NCI-H2196 (cell line): Measurements from ENCODE around the gene ZNF275.
"Not testable (repeated sequence)": the region's sequence is repeated elsewhere in the genome, so short reads cannot be mapped to it uniquely, and the experiment has no call there.

Experiments used
- DNase-seq: peaks from one replicate; lab custom pipeline; 2025; ENCODE audit not compliant: unreplicated experiment; lab: John Stamatoyannopoulos, UW

ZNF275 gene, protein sequence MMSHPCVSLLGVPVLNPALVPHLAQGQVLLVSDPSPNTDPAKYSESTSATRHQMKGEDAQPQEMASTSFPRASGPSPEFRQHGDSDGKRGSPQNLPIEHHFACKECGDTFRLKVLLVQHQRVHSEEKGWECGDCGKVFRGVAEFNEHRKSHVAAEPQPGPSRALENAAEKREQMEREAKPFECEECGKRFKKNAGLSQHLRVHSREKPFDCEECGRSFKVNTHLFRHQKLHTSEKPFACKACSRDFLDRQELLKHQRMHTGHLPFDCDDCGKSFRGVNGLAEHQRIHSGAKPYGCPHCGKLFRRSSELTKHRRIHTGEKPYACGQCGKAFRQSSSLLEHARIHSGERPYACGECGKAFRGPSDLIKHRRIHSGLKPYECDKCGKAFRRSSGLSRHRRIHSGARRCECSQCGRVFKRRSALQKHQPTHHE

GRCh38 chrX:153333821-153334653 is at the start of gene ZNF275:
Gene ZNF275, plus strand, starts transcription at chrX:153334153. Its CDS starts 2,527 bp downstream, at chrX:153336680.
- peak; percentile 65 for DNase-seq

DNA sequence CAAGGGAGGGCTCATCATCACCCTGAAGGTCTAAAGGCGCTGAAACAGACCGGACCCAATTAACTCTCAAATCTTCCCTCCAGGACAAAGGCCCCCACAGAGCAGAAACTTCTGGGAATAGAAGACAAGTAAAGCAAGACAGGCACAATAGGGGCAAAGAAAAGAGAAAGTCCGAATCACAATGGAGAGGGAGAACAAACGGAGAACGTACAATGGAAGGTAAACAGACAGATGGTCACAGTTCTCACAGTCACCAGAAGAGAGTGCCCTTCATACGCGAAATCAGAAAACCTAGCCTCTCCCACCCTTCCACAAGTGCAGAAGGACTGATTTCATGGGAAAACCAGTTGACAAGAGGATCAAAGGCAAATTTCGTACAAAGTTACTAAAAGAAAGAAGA is 48.3 kb upstream of the ZNF275 start:
- not testable (repeated sequence) for DNase-seq

GRCh38 chrX:153288807-153289206 is 45.1 kb upstream of the ZNF275 start:
- not testable (repeated sequence) for DNase-seq

DNA sequence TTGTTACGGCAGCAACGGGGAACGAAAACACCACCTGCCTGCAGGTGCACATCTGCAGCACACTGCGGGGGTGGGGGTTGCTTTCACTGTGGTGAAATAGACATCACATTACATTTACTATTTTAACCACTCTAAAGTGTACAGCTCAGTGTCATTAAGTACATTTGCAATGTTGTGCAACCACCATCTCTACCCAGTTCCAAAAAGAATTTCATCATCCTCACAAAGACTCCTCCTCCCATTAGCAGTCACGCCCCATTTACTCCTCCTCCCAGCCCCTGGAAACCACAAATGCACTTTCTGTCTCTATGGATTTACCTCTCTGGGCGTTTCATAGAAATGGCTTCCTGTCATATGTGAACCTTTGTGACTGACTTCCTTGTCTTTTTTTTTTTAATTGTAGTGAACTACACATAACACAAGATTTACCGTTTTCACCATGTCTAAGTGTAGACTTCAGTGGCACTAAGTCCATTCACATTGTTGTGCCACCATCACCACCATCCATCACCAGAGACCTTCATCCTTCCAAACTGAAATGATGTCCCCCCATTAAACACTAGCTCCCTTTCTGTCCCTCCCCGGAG is 40.4 kb upstream of the ZNF275 start:
- DNase-seq: not testable (repeated sequence)

- DNase-seq: no peak
These were observed 36.6 kb upstream of the ZNF275 start for GRCh38 chrX:153297376-153297775.

DNA sequence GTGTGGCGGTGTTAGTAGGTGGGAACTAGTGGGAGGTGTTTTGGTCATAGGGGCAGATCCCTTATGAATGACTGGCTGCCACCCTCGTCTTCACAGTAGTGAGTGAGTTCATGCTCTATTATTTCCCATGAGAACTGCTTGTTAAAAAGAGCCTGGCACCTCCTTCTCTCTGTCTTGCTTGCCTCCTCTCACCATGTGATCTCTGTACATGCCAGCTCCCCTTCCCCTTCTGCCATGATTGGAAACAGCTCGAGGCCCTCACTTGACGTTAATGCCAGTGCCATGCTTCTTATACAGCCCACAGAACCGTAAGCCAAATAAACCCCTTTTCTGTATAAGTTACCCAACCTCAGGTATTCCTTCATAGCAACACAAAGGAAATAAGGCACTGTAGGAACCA is 34.1 kb upstream of the ZNF275 start:
- no peak for DNase-seq

DNA sequence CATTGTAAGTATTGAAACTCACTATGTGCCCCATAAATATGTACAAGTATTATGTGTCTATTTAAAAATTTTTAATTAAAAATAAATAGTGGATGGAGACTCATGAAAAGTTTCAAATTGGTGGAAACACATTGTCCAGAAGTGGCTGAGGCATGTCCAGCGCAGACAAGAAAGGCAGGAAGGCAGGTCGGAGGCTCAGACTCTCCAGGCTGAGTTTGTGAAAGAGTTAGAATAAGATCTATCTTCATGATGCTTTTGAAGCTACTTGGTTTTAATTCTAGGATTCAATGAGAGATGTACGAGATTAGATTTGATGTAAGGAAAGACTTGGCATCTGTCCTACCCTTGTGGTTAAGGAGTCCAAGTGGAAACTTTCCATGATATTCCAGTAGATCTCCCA is 32.2 kb upstream of the ZNF275 start:
- no peak for DNase-seq

- DNase-seq: no peak
These were observed 31.2 kb upstream of the ZNF275 start for GRCh38 chrX:153302796-153303195.

DNA sequence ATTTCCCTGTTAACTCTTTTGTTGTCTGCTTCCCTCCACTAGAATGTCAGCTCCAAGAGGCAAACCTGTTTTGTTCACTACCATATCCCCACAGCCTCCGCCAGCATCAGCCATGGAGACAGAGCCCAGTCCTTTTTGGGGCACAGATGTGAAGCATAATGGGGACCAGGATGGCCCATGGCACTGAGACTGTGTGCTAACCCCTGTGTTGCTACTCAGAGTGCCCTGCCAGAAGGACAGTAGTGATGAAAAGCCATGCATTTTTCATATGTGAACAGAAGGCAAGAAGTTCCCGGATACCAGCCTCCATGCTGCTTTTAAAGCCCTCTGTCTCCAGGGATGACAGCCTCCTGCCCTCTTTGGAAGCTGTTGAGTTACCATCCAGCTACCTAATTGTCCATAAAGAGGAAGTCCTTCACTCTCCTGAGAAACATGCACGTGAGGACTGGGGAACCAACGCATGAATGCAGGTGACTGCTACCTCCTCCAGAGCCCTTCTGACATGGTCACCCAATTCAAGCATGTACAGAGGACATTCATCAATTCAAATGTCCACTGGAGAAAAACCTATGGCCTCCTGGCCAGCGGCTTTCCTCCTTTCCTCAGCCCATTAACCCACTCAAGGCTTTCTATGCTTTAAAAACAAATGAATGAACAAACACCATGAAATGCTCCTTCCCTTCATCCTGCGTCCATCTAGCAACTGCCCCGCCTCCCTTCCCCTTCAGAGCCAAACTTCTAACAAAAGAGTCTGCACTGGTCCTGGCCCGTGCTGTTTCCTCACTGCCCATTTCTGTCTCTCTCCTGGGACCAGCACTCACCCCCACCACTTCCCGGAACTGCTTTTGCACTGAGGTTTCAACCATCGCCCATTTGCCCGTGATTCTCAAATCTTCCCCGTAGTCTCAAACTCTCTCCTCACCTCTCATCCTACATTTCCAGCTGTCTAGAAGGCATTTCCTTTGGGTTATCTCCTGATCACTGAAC is 30.4 kb upstream of the ZNF275 start:
- DNase-seq: no peak

GRCh38 chrX:153304988-153305736 is 28.8 kb upstream of the ZNF275 start:
- no peak for DNase-seq

- DNase-seq: no peak
These were observed 28.0 kb upstream of the ZNF275 start for GRCh38 chrX:153305972-153306371.

DNA sequence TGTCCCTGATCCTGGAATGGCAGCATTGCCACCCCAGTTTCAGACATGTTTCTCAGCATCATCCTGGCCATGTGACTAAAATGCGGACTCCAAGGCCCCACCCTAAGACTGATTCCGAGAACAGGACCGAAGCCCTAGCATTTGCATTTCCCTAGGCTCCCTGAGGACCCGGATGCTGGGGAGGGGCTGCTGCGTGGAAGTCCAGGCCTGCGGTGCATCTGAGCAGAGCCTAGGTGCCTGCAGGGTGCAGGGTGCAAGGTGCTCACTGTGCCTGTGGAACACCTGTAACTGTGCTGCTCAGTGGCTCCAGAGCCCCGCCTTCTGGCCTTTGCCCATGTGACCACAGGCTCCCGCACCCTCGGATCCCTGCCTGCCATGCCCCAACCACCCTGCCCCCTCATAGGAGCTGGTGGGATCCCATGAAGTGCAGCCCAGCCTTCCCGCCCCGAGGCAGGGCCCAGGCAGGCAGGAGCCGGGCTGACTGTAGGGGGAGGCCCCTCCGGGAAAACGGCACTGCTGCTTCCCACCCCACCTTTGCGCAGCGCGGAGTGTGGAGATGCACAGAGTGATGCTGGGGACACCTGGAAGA is 27.3 kb upstream of the ZNF275 start:
- DNase-seq: no peak

- no peak for DNase-seq
These were observed 26.4 kb upstream of the ZNF275 start for GRCh38 chrX:153307276-153308178.

GRCh38 chrX:153310901-153311300 is 23.1 kb upstream of the ZNF275 start:
- no peak for DNase-seq

DNA sequence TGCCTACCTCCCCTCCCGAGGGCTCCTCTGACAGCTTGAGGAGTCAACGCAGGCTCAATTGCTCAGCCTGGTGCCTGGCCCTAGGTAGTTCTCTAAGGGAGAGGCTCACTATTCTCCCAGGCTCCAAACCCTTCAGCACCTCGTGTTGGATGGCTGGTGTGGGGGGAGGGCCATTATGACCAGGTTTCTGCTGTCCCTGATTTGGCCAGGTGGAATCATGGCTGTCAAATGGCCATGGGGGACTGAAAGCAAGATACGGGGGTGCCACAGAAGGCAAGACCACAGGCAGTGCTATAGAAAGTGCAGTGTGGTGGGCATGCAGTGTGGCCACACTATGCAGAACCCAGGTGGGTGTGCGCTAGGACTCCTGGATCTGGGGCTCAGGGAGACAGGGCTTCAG is 21.9 kb upstream of the ZNF275 start:
- DNase-seq: no peak

DNA sequence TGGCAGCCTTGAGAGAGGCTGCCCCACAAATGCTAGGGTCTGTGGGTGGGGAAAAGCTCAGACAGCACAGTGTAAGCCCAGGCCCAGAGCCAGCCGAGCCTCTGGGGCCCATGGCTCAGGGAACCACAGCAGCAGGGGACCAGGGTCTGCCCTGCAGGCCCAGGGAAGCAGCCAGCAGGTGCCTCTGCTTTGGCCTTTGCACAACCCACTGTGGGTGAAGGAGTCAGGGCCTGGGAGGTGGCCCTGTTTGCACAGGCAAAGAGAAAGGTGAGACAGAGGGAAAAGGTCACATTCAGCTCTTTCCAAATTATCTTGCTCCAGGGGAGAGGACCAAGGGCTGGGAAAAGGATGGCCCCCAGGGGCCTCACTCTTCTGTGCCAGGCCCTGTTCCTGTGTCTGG is 21.1 kb upstream of the ZNF275 start:
- no peak for DNase-seq

GRCh38 chrX:153317306-153317705 is 16.6 kb upstream of the ZNF275 start:
- no peak for DNase-seq

DNA sequence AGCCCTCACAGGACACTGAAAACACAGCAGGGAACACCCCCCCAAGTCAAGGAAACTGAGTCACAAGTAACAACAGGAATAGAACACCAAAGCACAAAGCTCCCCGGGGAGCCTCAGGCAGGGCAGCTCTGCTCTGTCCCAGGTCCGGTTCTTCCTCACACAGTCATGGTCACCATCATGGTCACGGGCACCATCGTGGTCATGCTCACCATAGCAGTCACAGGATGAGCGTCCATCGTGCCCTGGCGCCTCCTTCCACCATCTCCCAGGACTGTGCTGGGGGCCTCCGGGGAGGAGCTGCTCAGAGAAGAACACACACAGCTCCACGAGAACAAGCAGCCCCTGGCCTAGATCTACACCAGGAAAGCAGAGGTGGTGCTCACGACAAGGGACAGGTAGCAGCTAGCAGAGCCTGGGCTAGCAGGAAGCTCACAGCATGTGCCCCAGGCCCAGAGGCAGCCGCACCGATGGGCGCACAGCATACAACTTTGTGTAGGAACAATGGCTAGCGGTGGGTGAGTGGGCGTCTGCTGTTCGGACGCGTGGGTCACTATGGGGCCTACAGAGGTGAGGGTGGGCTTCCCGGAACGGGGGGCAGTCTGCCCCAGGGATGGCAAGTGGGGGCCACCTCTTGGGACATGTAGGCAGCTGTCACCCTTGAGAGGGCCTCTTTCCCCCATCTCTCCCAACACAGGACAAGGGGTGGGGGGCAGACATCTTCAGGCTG is 15.8 kb upstream of the ZNF275 start:
- DNase-seq: no peak
